ENCODE results near the gene TRAF3IP1. TPM values are rescaled to one million over a fixed set of nuclear protein-coding genes. Genes with fewer than 3 reads are reported as not detected.

Gene TRAF3IP1
- total and polyA plus RNA-seq, 3 donors from 2014 or later: 22.1 to 40.9 (median 38.0) TPM

- no peak for DNase-seq
- Histone ChIP-seq H3K27me3 (no peaks in the 10 kb centered on the region), H3K27ac (no peak overlapping the region), H3K4me3 (no peak overlapping the region), H3K9me3 (no peaks in the 10 kb centered on the region), H3K36me3 (ENCODE audit: low read depth, missing control alignments) (no peaks in the 10 kb centered on the region), H3K4me1 (peaks cover 21% of the 10 kb centered on the region)
- 72 to 76% methylated on average over 8 of the region's 8 CpGs for WGBS, 2 donors
- intact Hi-C loops (cut with DNase I; ENCODE audit: low total_unique reads): no loop called here
- TF ChIP-seq CTCF (IDR thresholded peaks at IDR 0.05): no peak
- TF ChIP-seq POLR2A (IDR thresholded peaks at IDR 0.05): no peak
Observed at GRCh38 chr2:238428866-238429265, 108.5 kb downstream of the TRAF3IP1 start.

- WGBS, 2 donors: 90 to 97% methylated on average over 6 of the region's 6 CpGs
Observed at GRCh38 chr2:238430781-238431180, 110.5 kb downstream of the TRAF3IP1 start.

GRCh38 chr2:238431456-238431855, 111.1 kb downstream of the TRAF3IP1 start:
- TF ChIP-seq CTCF (IDR thresholded peaks at IDR 0.05): no peak
- TF ChIP-seq POLR2A (IDR thresholded peaks at IDR 0.05): no peak
- peaks cover 10% of the 10 kb centered on the region for H3K4me1 ChIP-seq
- H3K4me3 ChIP-seq: no peak overlapping the region
- H3K36me3 ChIP-seq (ENCODE audit: low read depth, missing control alignments): no peaks in the 10 kb centered on the region
- no peak for DNase-seq
- no peaks in the 10 kb centered on the region for H3K27me3 ChIP-seq
- WGBS, 2 donors: 45 to 61% methylated on average over 1 of the region's 1 CpG
- intact Hi-C loops (cut with DNase I; ENCODE audit: low total_unique reads): no loop called here
- H3K27ac ChIP-seq: no peak overlapping the region
- H3K9me3 ChIP-seq: no peaks in the 10 kb centered on the region

More at GRCh38 chr2:238430781-238431180, 110.5 kb downstream of the TRAF3IP1 start:
- no peaks in the 10 kb centered on the region for H3K36me3 ChIP-seq (ENCODE audit: low read depth, missing control alignments)
- intact Hi-C loops (cut with DNase I; ENCODE audit: low total_unique reads): no loop called here
- no peak for DNase-seq
- H3K9me3 ChIP-seq: no peaks in the 10 kb centered on the region
- no peak overlapping the region for H3K27ac ChIP-seq
- peaks cover 14% of the 10 kb centered on the region for H3K4me1 ChIP-seq
- no peaks in the 10 kb centered on the region for H3K27me3 ChIP-seq
- H3K4me3 ChIP-seq: no peak overlapping the region
- no peak for TF ChIP-seq CTCF (IDR thresholded peaks at IDR 0.05)
- no peak for TF ChIP-seq POLR2A (IDR thresholded peaks at IDR 0.05)

GRCh38 chr2:238433300-238433915, 113.1 kb downstream of the TRAF3IP1 start:
- Histone ChIP-seq H3K27me3 (no peaks in the 10 kb centered on the region), H3K4me1 (no peaks in the 10 kb centered on the region), H3K4me3 (no peak overlapping the region), H3K27ac (no peak overlapping the region), H3K9me3 (no peaks in the 10 kb centered on the region), H3K36me3 (ENCODE audit: low read depth, missing control alignments) (no peaks in the 10 kb centered on the region)
- TF ChIP-seq CTCF (IDR thresholded peaks at IDR 0.05): no peak
- no peak for TF ChIP-seq POLR2A (IDR thresholded peaks at IDR 0.05)
- 92 to 94% methylated on average over 10 to 14 of the region's 14 CpGs for WGBS, 2 donors
- no peak for DNase-seq
- intact Hi-C loops (cut with DNase I; ENCODE audit: low total_unique reads): no loop called here

All from testis (tissue), 3 donors.